OCI-LY7 (cell line): ENCODE measurements around the gene ST3GAL3.

Experiments
- EZH2phosphoT487 ChIP-seq: fragments of 200-600 bp; sonication (generic); IDR thresholded peaks from 2 replicates; pipeline ENCODE4 v1.6.1; 2018; ENCODE audit warnings: low read depth, borderline replicate concordance, mild to moderate bottlenecking, mixed run types, antibody characterized with exemption, low read length, moderate library complexity, mixed read lengths
- TF ChIP-seq, protein P1 (sequence below): fragments of 200-600 bp; sonication (generic); conservative IDR thresholded peaks from 2 replicates; pipeline ENCODE4 v1.5.1; 2014; ENCODE audit warnings: mild to moderate bottlenecking, antibody characterized with exemption, low read length, moderate library complexity, mixed read lengths

GRCh38 chr1:43963890-43964289, 256.6 kb downstream of the ST3GAL3 start:
- TF ChIP-seq, protein P1, sequence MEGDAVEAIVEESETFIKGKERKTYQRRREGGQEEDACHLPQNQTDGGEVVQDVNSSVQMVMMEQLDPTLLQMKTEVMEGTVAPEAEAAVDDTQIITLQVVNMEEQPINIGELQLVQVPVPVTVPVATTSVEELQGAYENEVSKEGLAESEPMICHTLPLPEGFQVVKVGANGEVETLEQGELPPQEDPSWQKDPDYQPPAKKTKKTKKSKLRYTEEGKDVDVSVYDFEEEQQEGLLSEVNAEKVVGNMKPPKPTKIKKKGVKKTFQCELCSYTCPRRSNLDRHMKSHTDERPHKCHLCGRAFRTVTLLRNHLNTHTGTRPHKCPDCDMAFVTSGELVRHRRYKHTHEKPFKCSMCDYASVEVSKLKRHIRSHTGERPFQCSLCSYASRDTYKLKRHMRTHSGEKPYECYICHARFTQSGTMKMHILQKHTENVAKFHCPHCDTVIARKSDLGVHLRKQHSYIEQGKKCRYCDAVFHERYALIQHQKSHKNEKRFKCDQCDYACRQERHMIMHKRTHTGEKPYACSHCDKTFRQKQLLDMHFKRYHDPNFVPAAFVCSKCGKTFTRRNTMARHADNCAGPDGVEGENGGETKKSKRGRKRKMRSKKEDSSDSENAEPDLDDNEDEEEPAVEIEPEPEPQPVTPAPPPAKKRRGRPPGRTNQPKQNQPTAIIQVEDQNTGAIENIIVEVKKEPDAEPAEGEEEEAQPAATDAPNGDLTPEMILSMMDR, result no peak
- TF ChIP-seq EZH2phosphoT487, result no peak
